ENCODE results near the gene C16orf46. TPM values are rescaled to one million over a fixed set of nuclear protein-coding genes. Genes with fewer than 3 reads are reported as not detected.

Gene C16orf46
- total RNA-seq, 1 experiment from 2014 or later, result 2.0 TPM

GRCh38 chr16:81066681-81067080 is 10.4 kb downstream of the C16orf46 start:
- no peak for DNase-seq
- H3K36me3 Mint-ChIP-seq (ENCODE audit: insufficient read depth in 1 of 3, low read depth in 3 of 3), result no peaks in the 10 kb centered on the region
- H3K23me2 ChIP-seq (ENCODE audit: insufficient read length, low read depth, low read length, poor library complexity, severe bottlenecking), result no peaks in the 10 kb centered on the region
- H4K20me1 ChIP-seq (ENCODE audit: control insufficient read depth, insufficient read depth, insufficient read length), result no peaks in the 10 kb centered on the region
- no peaks in the 10 kb centered on the region for H3K9me3 Mint-ChIP-seq
- H3K4ac ChIP-seq (ENCODE audit: low read depth, low read length), result no peak overlapping the region
- H2BK120ac ChIP-seq (ENCODE audit: low read depth, low read length, poor library complexity, severe bottlenecking), result no peak overlapping the region
- H4K8ac ChIP-seq (replicated peaks; ENCODE audit: insufficient read length, low read depth, low read length), result no peak overlapping the region
- no peak overlapping the region for H3K23ac ChIP-seq (ENCODE audit: insufficient read length, low read depth, low read length)
- H3K27ac Mint-ChIP-seq, result no peak overlapping the region
- H3K4me1 ChIP-seq (ENCODE audit: insufficient read depth, low read length), result no peaks in the 10 kb centered on the region
- H3K4me2 ChIP-seq (ENCODE audit: insufficient read depth, insufficient read length, low read length), result no peak overlapping the region
- no peak overlapping the region for H3T11ph ChIP-seq (ENCODE audit: low read length)
- H3K4me3 Mint-ChIP-seq, result no peak overlapping the region
- H2BK20ac ChIP-seq (ENCODE audit: low read depth, low read length, poor library complexity, severe bottlenecking), result no peak overlapping the region
- H3K27ac ChIP-seq (ENCODE audit: insufficient read length, low read depth, low read length), result no peak overlapping the region
- no CpG with 5 or more reads among the region's 4 CpGs for WGBS (ENCODE audit: extremely low coverage, insufficient read length, low lambda C conversion rate)
- no peak overlapping the region for H2AFZ ChIP-seq (ENCODE audit: low read length)
- no peaks in the 10 kb centered on the region for H3K79me1 ChIP-seq (ENCODE audit: insufficient read depth, low read depth, low read length, poor library complexity, severe bottlenecking)
- no peak overlapping the region for H4K91ac ChIP-seq (ENCODE audit: insufficient read length, low read depth, low read length)
- H3K27me3 ChIP-seq (ENCODE audit: insufficient read depth, low read length), result no peaks in the 10 kb centered on the region
- no peaks in the 10 kb centered on the region for H3K79me2 ChIP-seq (ENCODE audit: insufficient read depth, low read length)
- no peak overlapping the region for H2BK15ac ChIP-seq (ENCODE audit: low read depth, low read length)
- no peak overlapping the region for H3K18ac ChIP-seq (ENCODE audit: insufficient read length, low read depth, low read length)
- H3K4me1 Mint-ChIP-seq, result peaks cover 5 to 11% of the 10 kb centered on the region in 2 experiments; a peak in 3 of 4 replicates
- no peak overlapping the region for H2BK5ac ChIP-seq (ENCODE audit: insufficient read length, low read length)
- TF ChIP-seq, protein P1, sequence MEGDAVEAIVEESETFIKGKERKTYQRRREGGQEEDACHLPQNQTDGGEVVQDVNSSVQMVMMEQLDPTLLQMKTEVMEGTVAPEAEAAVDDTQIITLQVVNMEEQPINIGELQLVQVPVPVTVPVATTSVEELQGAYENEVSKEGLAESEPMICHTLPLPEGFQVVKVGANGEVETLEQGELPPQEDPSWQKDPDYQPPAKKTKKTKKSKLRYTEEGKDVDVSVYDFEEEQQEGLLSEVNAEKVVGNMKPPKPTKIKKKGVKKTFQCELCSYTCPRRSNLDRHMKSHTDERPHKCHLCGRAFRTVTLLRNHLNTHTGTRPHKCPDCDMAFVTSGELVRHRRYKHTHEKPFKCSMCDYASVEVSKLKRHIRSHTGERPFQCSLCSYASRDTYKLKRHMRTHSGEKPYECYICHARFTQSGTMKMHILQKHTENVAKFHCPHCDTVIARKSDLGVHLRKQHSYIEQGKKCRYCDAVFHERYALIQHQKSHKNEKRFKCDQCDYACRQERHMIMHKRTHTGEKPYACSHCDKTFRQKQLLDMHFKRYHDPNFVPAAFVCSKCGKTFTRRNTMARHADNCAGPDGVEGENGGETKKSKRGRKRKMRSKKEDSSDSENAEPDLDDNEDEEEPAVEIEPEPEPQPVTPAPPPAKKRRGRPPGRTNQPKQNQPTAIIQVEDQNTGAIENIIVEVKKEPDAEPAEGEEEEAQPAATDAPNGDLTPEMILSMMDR (conservative IDR thresholded peaks at IDR 0.05), result no peak
- no peak overlapping the region for H3K56ac ChIP-seq (ENCODE audit: insufficient read length, low read depth, low read length)
- no peak overlapping the region for H2BK12ac ChIP-seq (ENCODE audit: insufficient read length, low read depth, low read length)
- no peak overlapping the region for H4K5ac ChIP-seq (ENCODE audit: insufficient read length, low read depth, low read length)
- no peak overlapping the region for H3K14ac ChIP-seq (ENCODE audit: insufficient read depth, low read length)
- no peak overlapping the region for H2AK5ac ChIP-seq (ENCODE audit: insufficient read length, low read length)
- H3K9ac ChIP-seq (ENCODE audit: extremely low read depth, insufficient read length, low read length), result no peak overlapping the region
- H3K9me3 ChIP-seq (ENCODE audit: control insufficient read depth, low read depth, low read length), result no peaks in the 10 kb centered on the region
- H3K27me3 Mint-ChIP-seq (ENCODE audit: low read depth), result no peaks in the 10 kb centered on the region; the same call in 1 of the 2 replicates
